GM23248 (cell line): ENCODE measurements around the gene PTGER1. TPM values are rescaled to one million over a fixed set of nuclear protein-coding genes. Genes with fewer than 3 reads are reported as not detected.
A peak's percentile ranks its signal among the peaks of the same experiment; 100 is the strongest.

Experiments
- DNase-seq: peaks from one replicate; pipeline ENCODE4 v3.0.0-alpha.2; 2015
- H2AFZ ChIP-seq: fragments of 200-600 bp; sonication (generic); 2 replicates; pipeline ENCODE4 v1.6.1; 2016; ENCODE audit warnings: antibody characterized with exemption
- H3F3A ChIP-seq: fragments of 200-600 bp; sonication (generic); 2 replicates; pipeline ENCODE4 v1.6.1; 2016; ENCODE audit warnings: mild to moderate bottlenecking, antibody characterized with exemption, mixed run types; ENCODE audit not compliant: insufficient read depth
- H3K27ac ChIP-seq: fragments of 200-600 bp; sonication (generic); 2 replicates; pipeline ENCODE4 v1.5.1; 2016; ENCODE audit warnings: mild to moderate bottlenecking
- H3K27me3 ChIP-seq: fragments of 200-600 bp; sonication (generic); replicated peaks from 2 replicates; pipeline ENCODE4 v1.6.1; 2016; ENCODE audit warnings: mild to moderate bottlenecking; ENCODE audit not compliant: insufficient read depth
- H3K36me3 ChIP-seq: fragments of 200-600 bp; sonication (generic); 2 replicates; pipeline ENCODE4 v1.6.1; 2016; ENCODE audit warnings: low read depth, mild to moderate bottlenecking
- H3K4me1 ChIP-seq: fragments of 200-600 bp; sonication (generic); 2 replicates; pipeline ENCODE4 v1.6.1; 2016; ENCODE audit warnings: mild to moderate bottlenecking; ENCODE audit not compliant: insufficient read depth
- H3K4me2 ChIP-seq: fragments of 200-600 bp; sonication (generic); one replicate; pipeline ENCODE4 v1.6.1; 2016; ENCODE audit warnings: mild to moderate bottlenecking; ENCODE audit not compliant: unreplicated experiment
- H3K4me3 ChIP-seq: fragments of 200-600 bp; sonication (generic); 2 replicates; pipeline ENCODE4 v1.5.1; 2016; ENCODE audit warnings: mild to moderate bottlenecking
- H3K79me2 ChIP-seq: fragments of 200-600 bp; sonication (generic); 2 replicates; pipeline ENCODE4 v1.6.1; 2016; ENCODE audit warnings: mild to moderate bottlenecking; ENCODE audit not compliant: insufficient read depth
- H3K9ac ChIP-seq: fragments of 200-600 bp; sonication (generic); 2 replicates; pipeline ENCODE4 v1.6.1; 2016; ENCODE audit warnings: mild to moderate bottlenecking
- H3K9me2 ChIP-seq: fragments of 200-600 bp; sonication (generic); 2 replicates; pipeline ENCODE4 v1.6.1; 2016; ENCODE audit warnings: mixed run types, mild to moderate bottlenecking, moderate library complexity; ENCODE audit not compliant: insufficient read depth
- H3K9me3 ChIP-seq: fragments of 200-600 bp; sonication (generic); one replicate; pipeline ENCODE4 v1.6.1; 2017; ENCODE audit warnings: low read depth
- H4K20me1 ChIP-seq: fragments of 200-600 bp; sonication (generic); 2 replicates; pipeline ENCODE4 v1.6.0; 2016; ENCODE audit not compliant: insufficient read depth
- EZH2 ChIP-seq: fragments of 200-600 bp; sonication (generic); IDR thresholded peaks from 2 replicates; pipeline ENCODE4 v1.6.1; 2018; ENCODE audit warnings: antibody characterized with exemption, mild to moderate bottlenecking; ENCODE audit not compliant: insufficient read depth, poor library complexity, severe bottlenecking
- EZH2phosphoT487 ChIP-seq: fragments of 200-600 bp; sonication (generic); IDR thresholded peaks from 2 replicates; pipeline ENCODE4 v1.6.1; 2018; ENCODE audit warnings: antibody characterized with exemption, moderate library complexity, mild to moderate bottlenecking, low read depth; ENCODE audit not compliant: insufficient read depth
- WGBS, 2 experiments: methylation state at CpG; one replicate each; pipeline ENCODE4 v1.1.6; 2015 to 2017; ENCODE audit warnings: low lambda C conversion rate in 2 of 2, low coverage in 1 of 2; ENCODE audit errors: missing lambda C conversion rate in 2 of 2; 5-methylcytosine and 5-hydroxymethylcytosine counted together
- in situ Hi-C: fragments of 300-500 bp; cut with MboI; formaldehyde crosslinking; loops from 2 replicates; pipeline ENCODE4 v1.15.0; 2020
- polyA plus RNA-seq: library from polyadenylated mRNA; unstranded; fragments of >200 nt; fragmentation: Nextera tagmentation; extraction: Ambion mirVana; gene quantifications from 2 replicates; pipeline ENCODE4 v1.2.1, GENCODE V29; 2016
- total RNA-seq: library from RNA; depleted of rRNA; stranded (reverse); fragments of >200 nt; shearing (Covaris generic); gene quantifications from 2 replicates; pipeline ENCODE4 v1.2.3, GENCODE V29; 2014

The PTGER1 gene
- total and polyA plus RNA-seq, 2 experiments from 2014 or later = 0.22 to 0.80 TPM

DNA sequence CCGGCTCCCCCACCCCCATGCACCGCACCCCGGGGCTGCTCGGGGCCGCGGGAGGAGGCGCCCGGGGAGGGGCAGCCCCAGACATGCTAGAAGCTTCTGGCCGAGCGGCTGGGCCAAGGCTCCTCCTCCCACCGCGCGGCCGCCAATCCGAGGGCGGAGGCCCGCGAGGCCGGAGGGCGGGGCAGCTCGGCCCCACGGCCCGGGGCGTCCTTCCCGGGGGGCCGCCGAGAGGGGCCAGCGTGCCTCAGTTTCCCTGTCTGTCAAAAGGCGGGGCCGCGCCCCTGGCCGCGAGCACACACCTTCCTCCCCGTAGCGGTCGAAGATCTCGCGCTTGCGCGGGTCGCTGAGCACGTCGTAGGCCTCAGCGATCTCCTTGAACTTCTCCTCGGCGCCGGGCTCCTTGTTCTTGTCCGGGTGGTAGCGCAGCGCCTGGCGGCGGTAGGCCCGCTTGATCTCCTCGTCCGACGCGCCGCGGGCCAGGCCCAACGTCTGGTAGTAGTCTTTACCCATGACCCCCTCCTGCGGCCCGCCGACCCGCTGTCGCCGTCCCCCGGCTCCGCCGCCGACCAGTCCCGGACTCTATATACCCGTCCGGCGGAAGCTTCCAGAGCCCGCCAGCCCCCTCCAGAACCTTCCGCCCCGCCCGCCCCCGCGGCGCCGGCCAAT, 42.8 kb upstream of the PTGER1 start, which contains the start of gene DNAJB1:
DNAJB1 (minus strand) TSS at position 558 of the 666 bp plus-strand sequence; CDS start at position 510, 48 bp downstream.
- Histone ChIP-seq H3K27ac (peak within 1 kb of the TSS; percentile 97), H2AFZ (peak within 1 kb of the TSS; percentile 96), H3K36me3 (peaks cover 24% of the 10 kb centered on the region), H3K9me2 (no peaks in the 10 kb centered on the region), H3F3A (peaks cover 42% of the 10 kb centered on the region), H3K4me2 (peak within 1 kb of the TSS; percentile 94), H3K4me3 (peak within 1 kb of the TSS; percentile 97), H3K9me3 (no peaks in the 10 kb centered on the region), H3K4me1 (peaks cover 25% of the 10 kb centered on the region), H3K27me3 (no peaks in the 10 kb centered on the region), H3K9ac (peak within 1 kb of the TSS; percentile 97), H4K20me1 (no peaks in the 10 kb centered on the region), H3K79me2 (peaks cover 40% of the 10 kb centered on the region)
- peak; percentile 92 for DNase-seq
- 0 to 1% methylated on average over 36 to 68 of the region's 82 CpGs for WGBS, 2 experiments
- TF ChIP-seq EZH2phosphoT487 (no peak), EZH2 (no peak)
- in situ Hi-C loops = no loop called here

DNA sequence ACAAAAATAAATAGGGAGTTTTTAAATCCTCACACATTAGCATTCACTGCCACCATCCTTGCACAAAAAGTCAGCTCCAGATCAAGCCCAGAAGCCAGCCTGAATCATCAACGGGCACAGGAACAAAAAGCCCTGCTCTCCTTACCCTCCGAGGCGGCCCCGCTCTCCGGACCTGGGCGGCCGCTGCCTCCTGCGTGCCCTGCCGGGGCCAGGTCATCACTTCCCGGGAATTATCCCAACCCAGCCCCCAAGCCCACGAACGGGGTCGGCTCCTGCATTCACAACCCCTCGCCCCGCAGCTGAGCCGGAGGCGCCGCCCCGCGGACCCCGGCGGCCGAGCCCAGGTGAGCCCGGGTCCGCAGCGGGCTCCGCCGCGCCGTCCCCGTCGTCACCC, 42.3 kb upstream of the PTGER1 start:
- in situ Hi-C loops = no loop called here
- Histone ChIP-seq H3K4me3 (peak overlapping the region; percentile 97), H3K4me2 (peak overlapping the region; percentile 94), H3K9me2 (no peaks in the 10 kb centered on the region), H3K4me1 (peaks cover 25% of the 10 kb centered on the region), H3F3A (peaks cover 42% of the 10 kb centered on the region), H3K27ac (peak overlapping the region; percentile 97), H4K20me1 (no peaks in the 10 kb centered on the region), H2AFZ (no peak overlapping the region), H3K79me2 (peaks cover 40% of the 10 kb centered on the region), H3K9me3 (no peaks in the 10 kb centered on the region), H3K9ac (peak overlapping the region; percentile 97), H3K36me3 (peaks cover 24% of the 10 kb centered on the region), H3K27me3 (no peaks in the 10 kb centered on the region)
- no peak for TF ChIP-seq EZH2
- TF ChIP-seq EZH2phosphoT487 = no peak
- 1 to 2% methylated on average over 13 of the region's 32 CpGs for WGBS, 2 experiments
- DNase-seq = peak; percentile 79

DNA sequence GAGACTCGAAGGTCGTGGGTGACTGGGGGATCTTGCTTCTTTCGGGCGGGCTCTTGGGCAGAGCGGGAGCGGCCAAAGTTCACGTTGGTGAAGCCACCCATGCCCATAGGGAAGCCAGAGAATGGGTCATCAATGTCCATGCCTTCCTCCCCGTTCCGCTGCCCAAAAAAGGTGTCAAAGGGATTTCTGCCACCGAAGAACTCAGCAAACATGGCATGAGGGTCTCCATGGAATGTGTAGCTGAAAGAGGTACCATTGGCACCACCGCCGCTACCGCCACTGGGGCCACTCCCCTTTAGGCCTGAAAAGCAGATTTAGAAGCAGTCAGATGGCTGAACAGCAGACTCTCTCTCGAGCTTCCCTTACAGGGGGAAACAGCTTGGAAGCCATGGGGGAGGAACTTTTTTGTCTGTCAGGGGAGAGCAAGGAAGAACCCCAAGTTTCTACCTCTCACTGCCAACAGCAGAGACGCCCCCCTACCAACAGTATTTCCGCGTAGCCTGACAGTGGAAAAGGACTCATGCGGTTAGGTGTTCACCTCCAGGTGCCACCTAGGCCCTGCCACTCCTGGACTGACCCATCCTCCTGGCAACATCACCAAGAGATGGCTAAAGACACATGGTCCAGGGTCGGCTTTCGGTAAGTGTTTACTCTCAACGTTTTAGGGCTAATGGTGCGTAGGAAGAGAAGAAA, 41.7 kb upstream of the PTGER1 start:
- 19 to 20% methylated on average over 22 of the region's 22 CpGs for WGBS, 2 experiments
- Histone ChIP-seq H3K4me2 (peak overlapping the region; percentile 94), H2AFZ (no peak overlapping the region), H3K4me3 (peak overlapping the region; percentile 97), H3K36me3 (peaks cover 24% of the 10 kb centered on the region), H3K9me2 (no peaks in the 10 kb centered on the region), H3K79me2 (peaks cover 40% of the 10 kb centered on the region), H3K9ac (peak overlapping the region; percentile 97), H3K27ac (peak overlapping the region; percentile 97), H3K27me3 (no peaks in the 10 kb centered on the region), H3F3A (peaks cover 42% of the 10 kb centered on the region), H4K20me1 (no peaks in the 10 kb centered on the region), H3K4me1 (peaks cover 25% of the 10 kb centered on the region), H3K9me3 (no peaks in the 10 kb centered on the region)
- in situ Hi-C loops = no loop called here
- TF ChIP-seq EZH2 = no peak
- no peak for TF ChIP-seq EZH2phosphoT487
- peak; percentile 39 for DNase-seq

DNA sequence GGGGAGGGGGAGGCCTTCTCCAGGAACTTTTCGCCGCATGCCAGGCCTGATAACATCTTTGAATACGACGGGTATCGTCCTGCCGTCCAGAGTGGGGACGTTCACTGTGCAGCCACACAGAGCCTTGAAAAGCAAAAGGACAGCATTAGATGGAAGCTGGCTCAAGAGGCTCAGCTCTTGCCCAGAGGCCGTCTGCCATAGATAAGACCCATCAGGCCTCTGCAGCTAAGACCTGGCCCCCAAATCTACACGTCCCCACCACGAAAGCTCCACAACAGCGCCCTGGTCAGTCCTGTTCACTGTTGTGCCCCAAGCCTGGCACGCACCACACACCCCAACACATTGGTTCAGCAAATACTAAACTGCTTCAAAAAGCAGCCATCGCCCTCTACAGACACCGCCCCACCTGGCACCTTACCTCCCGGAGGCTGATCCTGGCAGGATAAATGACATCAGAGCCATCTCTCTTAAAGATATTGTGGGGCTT, 40.9 kb upstream of the PTGER1 start:
- Histone ChIP-seq H3K9me3 (no peaks in the 10 kb centered on the region), H3K79me2 (peaks cover 40% of the 10 kb centered on the region), H2AFZ (no peak overlapping the region), H3K27me3 (no peaks in the 10 kb centered on the region), H3K36me3 (peaks cover 24% of the 10 kb centered on the region), H3K27ac (no peak overlapping the region), H3K4me1 (peaks cover 28% of the 10 kb centered on the region), H3K4me2 (peak overlapping the region; percentile 94), H3K9me2 (no peaks in the 10 kb centered on the region), H3K4me3 (peak overlapping the region; percentile 97), H3F3A (peaks cover 48% of the 10 kb centered on the region), H3K9ac (peak overlapping the region; percentile 97), H4K20me1 (no peaks in the 10 kb centered on the region)
- DNase-seq = no peak
- WGBS, 2 experiments = 82 to 83% methylated on average over 15 of the region's 15 CpGs
- in situ Hi-C loops = no loop called here
- TF ChIP-seq EZH2phosphoT487 (no peak), EZH2 (no peak)
